H4 (cell line): ENCODE data around the gene DHX57. TPM values are rescaled to one million over a fixed set of nuclear protein-coding genes. Genes with fewer than 3 reads are reported as not detected.

Experiments
- DNase-seq: peaks from one replicate; pipeline ENCODE4 v3.0.0-alpha.2; 2015; ENCODE audit warnings: low spot score
- total RNA-seq: library from RNA; depleted of rRNA; stranded (reverse); fragments of >200 nt; shearing (Covaris generic); gene quantifications from 2 replicates; pipeline ENCODE4 v1.2.3, GENCODE V29; 2014; rRNA removed

DHX57 gene
- 6.7 and 14.3 TPM in 2 replicates for total RNA-seq

- DNase-seq, result peak; percentile 70
Measured at GRCh38 chr2:38875576-38876367, at the start of gene DHX57, which contains the start of gene MORN2. TSS of gene DHX57 (minus strand) at chr2:38875934. CDS start at chr2:38868405, 7,529 bp downstream. TSS of gene MORN2 (plus strand) at chr2:38875976.

- DNase-seq, result no peak
Measured at GRCh38 chr2:38922902-38923301, 47.2 kb upstream of the DHX57 start.

- no peak for DNase-seq
Measured at GRCh38 chr2:38922389-38922788, 46.7 kb upstream of the DHX57 start.

- no peak for DNase-seq
Measured at GRCh38 chr2:38912619-38913018, 36.9 kb upstream of the DHX57 start.

GRCh38 chr2:38911191-38911590, 35.5 kb upstream of the DHX57 start:
- no peak for DNase-seq

- no peak for DNase-seq
Measured at GRCh38 chr2:38909872-38910271, 34.1 kb upstream of the DHX57 start.

- no peak for DNase-seq
Measured at GRCh38 chr2:38907743-38908562, 32.2 kb upstream of the DHX57 start.

- no peak for DNase-seq
Measured at GRCh38 chr2:38907242-38907641, 31.5 kb upstream of the DHX57 start.

- no peak for DNase-seq
Measured at GRCh38 chr2:38905251-38905650, 29.5 kb upstream of the DHX57 start.

GRCh38 chr2:38900726-38901125, 25.0 kb upstream of the DHX57 start:
- DNase-seq, result no peak

- DNase-seq, result no peak
Measured at GRCh38 chr2:38898256-38898655, 22.5 kb upstream of the DHX57 start.

- no peak for DNase-seq
Measured at GRCh38 chr2:38892819-38893218, 17.1 kb upstream of the DHX57 start.

- DNase-seq, result no peak
Measured at GRCh38 chr2:38889575-38889974, 13.8 kb upstream of the DHX57 start, which contains the start of gene ARHGEF33. TSS of gene ARHGEF33 (plus strand) at chr2:38889875. CDS start at chr2:38919448, 29,573 bp downstream.

GRCh38 chr2:38889045-38889444, 13.3 kb upstream of the DHX57 start:
- DNase-seq, result no peak

- DNase-seq, result no peak
Measured at GRCh38 chr2:38887902-38888554, 12.3 kb upstream of the DHX57 start.

GRCh38 chr2:38887347-38887746, 11.6 kb upstream of the DHX57 start:
- DNase-seq, result no peak

- no peak for DNase-seq
Measured at GRCh38 chr2:38886063-38886462, 10.3 kb upstream of the DHX57 start.

- no peak for DNase-seq
Measured at GRCh38 chr2:38876407-38876806, 673 bp upstream of the DHX57 start.

GRCh38 chr2:38875227-38875575, 533 bp downstream of the DHX57 start:
- no peak for DNase-seq

GRCh38 chr2:38873763-38874162, 2.0 kb downstream of the DHX57 start:
- DNase-seq, result no peak

GRCh38 chr2:38871432-38871831, 4.3 kb downstream of the DHX57 start:
- DNase-seq, result no peak

- DNase-seq, result no peak
Measured at GRCh38 chr2:38866773-38867443, 8.8 kb downstream of the DHX57 start.
